Astrocyte (in vitro differentiated cells and primary cell): ENCODE measurements around the gene CPN2.

ENCODE experiments used
- CTCF ChIP-seq: IDR thresholded peaks from 2 replicates; pipeline ENCODE4 v1.5.1; 2011; ENCODE audit warnings: low read depth, mild to moderate bottlenecking, inconsistent platforms, low read length, moderate library complexity; ENCODE audit not compliant: insufficient read depth
- EZH2 ChIP-seq: IDR thresholded peaks from 2 replicates; pipeline ENCODE4 v1.6.1; 2012; ENCODE audit warnings: mild to moderate bottlenecking, low read length, inconsistent platforms; ENCODE audit not compliant: insufficient read depth

- TF ChIP-seq CTCF (no peak), EZH2 (no peak)
These were observed 10.2 kb downstream of the CPN2 start for GRCh38 chr3:194340757-194341400.
